A673 (cell line): ENCODE results near the gene CNTN5. TPM values are rescaled to one million over a fixed set of nuclear protein-coding genes. Genes with fewer than 3 reads are reported as not detected.
"Not testable (repeated sequence)": the region's sequence is repeated elsewhere in the genome, so short reads cannot be mapped to it uniquely, and the experiment has no call there.

Experiments
- BruUV-seq: library from RNA; stranded (reverse); fragments of 400-500 nt; replicated peaks from 2 replicates; lab custom pipeline; 2021; lab: Mats Ljungman, UMichigan
- CTCF ChIA-PET: fragments of 300-600 bp; sonication (Branson Sonifier 250); formaldehyde crosslinking; loops from one replicate; lab custom pipeline; 2022; ENCODE audit warnings: antibody characterized with exemption; lab: Charles Lee
- POLR2A ChIA-PET: fragments of 300-600 bp; sonication (Branson Sonifier 250); formaldehyde crosslinking; loops from one replicate; lab custom pipeline; 2022; ENCODE audit warnings: antibody characterized with exemption; ENCODE audit not compliant: low non-redundant PET; lab: Charles Lee
- DNase-seq: peaks from one replicate; pipeline ENCODE4 v3.0.0-alpha.2; 2015; ENCODE audit warnings: low spot score
- H3K27ac ChIP-seq: fragments of 200-600 bp; sonication (generic); 2 replicates; pipeline ENCODE4 v1.5.1; 2016; ENCODE audit warnings: mixed run types, low read depth, mild to moderate bottlenecking, mixed read lengths, antibody characterized with exemption, low read length; ENCODE audit not compliant: poor library complexity, severe bottlenecking
- H3K27me3 ChIP-seq: fragments of 200-600 bp; sonication (generic); replicated peaks from 2 replicates; pipeline ENCODE4 v1.6.1; 2017; ENCODE audit warnings: mixed run types, low read depth, mild to moderate bottlenecking, mixed read lengths, antibody characterized with exemption, low read length; ENCODE audit not compliant: insufficient read depth, poor library complexity
- H3K36me3 ChIP-seq: fragments of 200-600 bp; sonication (generic); 2 replicates; pipeline ENCODE4 v1.6.1; 2016; ENCODE audit warnings: mixed run types, mild to moderate bottlenecking, mixed read lengths, antibody characterized with exemption, low read length; ENCODE audit not compliant: insufficient read depth, poor library complexity, severe bottlenecking
- H3K4me1 ChIP-seq: fragments of 200-600 bp; sonication (generic); 2 replicates; pipeline ENCODE4 v1.6.1; 2017; ENCODE audit warnings: mixed run types, mild to moderate bottlenecking, mixed read lengths, antibody characterized with exemption, low read length; ENCODE audit not compliant: insufficient read depth, poor library complexity, severe bottlenecking
- H3K4me3 ChIP-seq: fragments of 200-600 bp; sonication (generic); 2 replicates; pipeline ENCODE4 v1.5.1; 2016; ENCODE audit warnings: low read depth, mixed run types, mild to moderate bottlenecking, mixed read lengths, low read length; ENCODE audit not compliant: poor library complexity, severe bottlenecking
- H3K9me3 ChIP-seq: fragments of 200-600 bp; sonication (generic); 2 replicates; pipeline ENCODE4 v1.6.1; 2016; ENCODE audit warnings: mixed run types, low read depth, mild to moderate bottlenecking, mixed read lengths, antibody characterized with exemption, low read length; ENCODE audit not compliant: poor library complexity, severe bottlenecking
- CTCF ChIP-seq: fragments of 300-800, 200-600 bp; sonication (generic); conservative IDR thresholded peaks from 2 replicates; pipeline ENCODE4 v1.5.1; 2017; ENCODE audit warnings: low read depth, mild to moderate bottlenecking, antibody characterized with exemption, low read length, moderate library complexity, mixed read lengths
- EZH2 ChIP-seq: fragments of 200-600 bp; sonication (generic); IDR thresholded peaks from 2 replicates; pipeline ENCODE4 v1.6.1; 2017; ENCODE audit warnings: borderline replicate concordance, low read depth, mild to moderate bottlenecking, mixed read lengths, antibody characterized with exemption, low read length; ENCODE audit not compliant: poor library complexity, severe bottlenecking
- intact Hi-C: fragments of 100-400 bp; cut with micrococcal nuclease; formaldehyde crosslinking; loops from one replicate; pipeline ENCODE4 v1.10.0; 2022; ENCODE audit not compliant: unreplicated experiment
- total RNA-seq: library from RNA; stranded (reverse); gene quantifications from 2 replicates; pipeline ENCODE4 v1.2.3, GENCODE V29; 2021

The CNTN5 gene
- total RNA-seq, 1 experiment from 2014 or later: 0.80 TPM

GRCh38 chr11:100273066-100273815 lies 1252.5 kb downstream of the CNTN5 start:
- intact Hi-C loops: no loop called here
- Histone ChIP-seq H3K27me3 (no peaks in the 10 kb centered on the region), H3K4me1 (peaks cover 22% of the 10 kb centered on the region), H3K27ac (no peak overlapping the region), H3K4me3 (no peak overlapping the region), H3K9me3 (no peaks in the 10 kb centered on the region), H3K36me3 (no peaks in the 10 kb centered on the region)
- no TSS peak for BruUV-seq
- CTCF ChIA-PET: no interaction called here
- DNase-seq: no peak
- no peak for TF ChIP-seq EZH2
- TF ChIP-seq CTCF: no peak
- POLR2A ChIA-PET: no interaction called here

GRCh38 chr11:100274466-100274865 lies 1253.7 kb downstream of the CNTN5 start:
- H3K27me3 ChIP-seq, CTCF ChIA-PET, H3K27ac ChIP-seq, BruUV-seq, DNase-seq, H3K4me3 ChIP-seq, POLR2A ChIA-PET, H3K9me3 ChIP-seq, H3K36me3 ChIP-seq, intact Hi-C loops: not testable (repeated sequence)
- H3K4me1 ChIP-seq: peaks cover 14% of the 10 kb centered on the region

GRCh38 chr11:100294748-100295147 lies 1274.0 kb downstream of the CNTN5 start:
- Histone ChIP-seq H3K4me1 (no peaks in the 10 kb centered on the region), H3K9me3 (no peaks in the 10 kb centered on the region), H3K36me3 (no peaks in the 10 kb centered on the region), H3K27me3 (no peaks in the 10 kb centered on the region), H3K4me3 (no peak overlapping the region), H3K27ac (no peak overlapping the region)
- ChIA-PET CTCF (no interaction called here), POLR2A (no interaction called here)
- BruUV-seq: no TSS peak
- TF ChIP-seq EZH2 (no peak), CTCF (no peak)
- intact Hi-C loops: no loop called here
- no peak for DNase-seq
